CD8-positive, alpha-beta memory T cell (primary cell): ENCODE measurements around the gene RAB6D. TPM values are rescaled to one million over a fixed set of nuclear protein-coding genes. Genes with fewer than 3 reads are reported as not detected.
A peak's percentile ranks its signal among the peaks of the same experiment; 100 is the strongest.
"Not testable (repeated sequence)": the region's sequence is repeated elsewhere in the genome, so short reads cannot be mapped to it uniquely, and the experiment has no call there.

Experiments
- CTCF ChIA-PET: fragments of 350-600 bp; sonication (Branson Sonifier 250); formaldehyde crosslinking; loops from one replicate; lab custom pipeline; 2021; ENCODE audit warnings: antibody characterized with exemption; lab: Charles Lee
- POLR2A ChIA-PET: fragments of 350-600 bp; sonication (Branson Sonifier 250); formaldehyde crosslinking; loops from one replicate; lab custom pipeline; 2021; ENCODE audit warnings: antibody characterized with exemption; lab: Charles Lee
- DNase-seq, 5 donors: peaks; one replicate each; pipeline versions ENCODE4 v3.0.0 to v3.0.0-alpha.2; 2020 to 2022; ENCODE audit warnings: mixed read lengths in 1 of 5
- H3K27ac ChIP-seq: one replicate; pipeline ENCODE4 v1.7.0; 2013; ENCODE audit warnings: low read depth, mild to moderate bottlenecking, low read length, moderate library complexity
- H3K27me3 ChIP-seq: 2 replicates; pipeline ENCODE4 v1.7.0; 2013; ENCODE audit warnings: low read length, mild to moderate bottlenecking; ENCODE audit not compliant: insufficient read depth, poor library complexity, severe bottlenecking
- H3K36me3 ChIP-seq: 2 replicates; pipeline ENCODE4 v1.7.0; 2013; ENCODE audit warnings: mild to moderate bottlenecking, low read length, moderate library complexity; ENCODE audit not compliant: insufficient read depth
- H3K4me1 ChIP-seq: 2 replicates; pipeline ENCODE4 v1.7.0; 2013; ENCODE audit warnings: mild to moderate bottlenecking, low read length, moderate library complexity; ENCODE audit not compliant: insufficient read depth
- H3K4me3 ChIP-seq: 2 replicates; pipeline ENCODE4 v1.7.0; 2013; ENCODE audit warnings: mild to moderate bottlenecking, low read length
- H3K9me3 ChIP-seq: 2 replicates; pipeline ENCODE4 v1.7.0; 2013; ENCODE audit warnings: mild to moderate bottlenecking, low read length
- H3K27ac Mint-ChIP-seq, 8 donors: one replicate each; pipeline ENCODE4 v1.8.0; 2020 to 2021; ENCODE audit warnings: mixed read lengths in 8 of 8, mild to moderate bottlenecking in 6 of 8, inconsistent platforms in 3 of 8, moderate library complexity in 3 of 8
- H3K27me3 Mint-ChIP-seq, 2 donors: one replicate each; pipeline ENCODE4 v1.8.0; 2020 to 2021; ENCODE audit warnings: mixed read lengths in 2 of 2, mild to moderate bottlenecking in 1 of 2, moderate library complexity in 1 of 2
- H3K36me3 Mint-ChIP-seq, 3 donors: one replicate each; pipeline ENCODE4 v1.8.0; 2020 to 2021; ENCODE audit warnings: mixed read lengths in 3 of 3, inconsistent platforms in 1 of 3, mild to moderate bottlenecking in 1 of 3
- H3K4me1 Mint-ChIP-seq, 3 donors: one replicate each; pipeline ENCODE4 v1.8.0; 2020 to 2021; ENCODE audit warnings: mixed read lengths in 3 of 3, inconsistent platforms in 1 of 3, mild to moderate bottlenecking in 1 of 3
- H3K4me3 Mint-ChIP-seq, 7 donors: one replicate each; pipeline ENCODE4 v1.8.0; 2020 to 2021; ENCODE audit warnings: mixed read lengths in 7 of 7, mild to moderate bottlenecking in 6 of 7, moderate library complexity in 4 of 7, inconsistent platforms in 2 of 7
- H3K9me3 Mint-ChIP-seq, 5 donors: one replicate each; pipeline ENCODE4 v1.8.0; 2020 to 2022; ENCODE audit warnings: mixed read lengths in 5 of 5, mild to moderate bottlenecking in 3 of 5, moderate library complexity in 2 of 5, inconsistent platforms in 1 of 5
- polyA plus RNA-seq: library from polyadenylated mRNA; unstranded; fragments of 300-500 nt; fragmentation: Illumina TruSeq; gene quantifications from one replicate; pipeline ENCODE4 v1.2.3, GENCODE V29; 2021
- total RNA-seq, 2 experiments: library from RNA; stranded (reverse); gene quantifications; one replicate each; pipeline ENCODE4 v1.2.3, GENCODE V29; 2021

Gene RAB6D
- total and polyA plus RNA-seq, 3 experiments from 2014 or later, result 0.08 TPM; not detected in 2

GRCh38 chr2:131400441-131400840 is 36.5 kb upstream of the RAB6D start:
- H3K4me3 Mint-ChIP-seq, H3K36me3 Mint-ChIP-seq, H3K9me3 ChIP-seq, H3K4me3 ChIP-seq, DNase-seq, H3K4me1 Mint-ChIP-seq, H3K4me1 ChIP-seq, CTCF ChIA-PET, POLR2A ChIA-PET, H3K27ac Mint-ChIP-seq, H3K27ac ChIP-seq, H3K36me3 ChIP-seq, H3K27me3 ChIP-seq, H3K9me3 Mint-ChIP-seq: not testable (repeated sequence)
- peaks cover 1 to 25% of the 10 kb centered on the region in 2 donors for H3K27me3 Mint-ChIP-seq

GRCh38 chr2:131396209-131396608 is 32.2 kb upstream of the RAB6D start:
- H3K27ac ChIP-seq, H3K36me3 ChIP-seq, H3K27ac Mint-ChIP-seq, H3K4me1 Mint-ChIP-seq, CTCF ChIA-PET, H3K4me1 ChIP-seq, POLR2A ChIA-PET, H3K9me3 Mint-ChIP-seq, H3K27me3 ChIP-seq, DNase-seq, H3K36me3 Mint-ChIP-seq, H3K9me3 ChIP-seq, H3K4me3 ChIP-seq, H3K4me3 Mint-ChIP-seq: not testable (repeated sequence)
- H3K27me3 Mint-ChIP-seq, result peaks cover 1 to 17% of the 10 kb centered on the region in 2 donors

DNA sequence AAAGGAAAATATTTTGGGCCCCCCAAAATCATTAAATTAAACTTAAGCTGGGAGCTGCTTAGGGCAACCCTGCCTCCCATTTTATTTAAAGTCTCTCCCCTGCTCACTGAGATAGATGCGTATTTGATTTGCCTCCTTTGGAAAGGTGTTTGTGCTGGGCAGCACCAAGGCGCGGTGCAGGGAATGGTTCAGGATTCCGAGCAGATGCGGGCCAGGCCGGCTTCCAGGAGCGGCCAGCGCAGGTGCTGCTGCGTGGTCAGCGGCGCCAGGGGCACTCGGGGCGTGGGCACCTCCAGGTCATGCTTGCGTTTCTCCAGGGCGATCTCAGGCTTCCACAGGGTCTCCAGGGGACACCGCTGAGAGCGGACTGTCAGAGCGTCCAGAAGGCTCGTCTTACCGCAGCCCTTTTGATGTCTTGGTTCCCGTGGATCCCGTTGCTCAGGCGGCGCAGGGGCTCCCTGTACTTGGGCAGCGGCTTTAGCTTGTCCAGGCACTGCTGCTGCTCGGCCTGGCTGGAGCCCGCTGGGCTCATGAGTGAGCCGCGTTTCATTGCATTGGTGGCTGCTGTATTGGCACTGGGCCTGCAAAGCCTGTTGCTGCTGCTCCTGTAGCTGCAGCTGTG is 31.2 kb upstream of the RAB6D start:
- H3K36me3 ChIP-seq, CTCF ChIA-PET, H3K27ac ChIP-seq, DNase-seq, H3K36me3 Mint-ChIP-seq, H3K27me3 ChIP-seq, H3K27me3 Mint-ChIP-seq, H3K4me1 Mint-ChIP-seq, H3K4me3 ChIP-seq, H3K9me3 ChIP-seq, POLR2A ChIA-PET, H3K4me3 Mint-ChIP-seq, H3K9me3 Mint-ChIP-seq, H3K4me1 ChIP-seq: not testable (repeated sequence)
- H3K27ac Mint-ChIP-seq, result peak overlapping the region in 1 of 8 donors; percentile 36

DNA sequence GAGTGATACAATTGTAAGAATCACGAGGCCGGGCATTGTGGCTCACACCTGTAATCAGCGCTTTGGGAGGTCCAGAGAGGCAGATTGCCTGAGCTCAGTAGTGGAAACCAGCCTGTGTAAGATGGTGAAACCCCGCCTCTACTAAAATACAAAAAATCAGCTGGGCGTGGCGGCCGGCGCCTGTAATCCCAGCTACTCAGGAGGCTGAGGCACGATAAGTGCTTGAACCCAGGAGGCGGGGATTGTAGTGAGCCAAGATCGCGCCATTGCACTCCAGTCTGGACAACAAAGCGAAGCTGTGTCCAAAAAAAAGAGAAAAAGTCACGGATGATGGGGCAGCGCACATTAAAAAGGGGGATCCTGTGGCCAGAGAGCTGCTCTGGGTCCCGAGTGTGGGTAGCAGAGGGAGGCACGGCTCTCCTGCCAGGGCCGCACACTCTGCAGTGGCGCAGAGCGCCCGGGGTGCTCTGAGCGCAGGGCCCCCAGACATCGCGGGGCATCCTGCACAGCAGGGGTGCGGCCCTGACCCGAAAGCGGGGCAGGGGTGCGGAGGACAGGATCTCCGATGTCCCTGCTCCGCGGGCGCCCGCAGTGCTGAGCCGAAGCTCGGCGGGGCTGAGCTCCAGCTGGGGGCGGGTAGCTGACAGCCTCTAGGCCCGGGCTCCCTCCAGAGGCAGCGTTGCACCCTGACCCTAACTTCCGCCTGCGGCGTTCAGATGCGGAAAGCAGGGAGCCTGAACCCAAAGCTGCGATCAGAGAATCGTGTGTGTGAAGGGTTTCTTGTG is 30.4 kb upstream of the RAB6D start:
- H3K36me3 Mint-ChIP-seq, result no peaks in the 10 kb centered on the region
- no peaks in the 10 kb centered on the region for H3K36me3 ChIP-seq
- no peak overlapping the region for H3K4me3 Mint-ChIP-seq
- DNase-seq, result no peak
- H3K27ac ChIP-seq, result no peak overlapping the region
- ChIA-PET POLR2A (no interaction called here), CTCF (no interaction called here)
- no peaks in the 10 kb centered on the region for H3K4me1 ChIP-seq
- no peaks in the 10 kb centered on the region for H3K4me1 Mint-ChIP-seq
- H3K4me3 ChIP-seq, result no peak overlapping the region
- no peaks in the 10 kb centered on the region for H3K27me3 ChIP-seq
- H3K27ac Mint-ChIP-seq, result no peak overlapping the region
- H3K27me3 Mint-ChIP-seq, result peaks cover 4 to 9% of the 10 kb centered on the region in 2 donors
- H3K9me3 ChIP-seq, result no peaks in the 10 kb centered on the region
- no peaks in the 10 kb centered on the region for H3K9me3 Mint-ChIP-seq

GRCh38 chr2:131391953-131392352 is 28.0 kb upstream of the RAB6D start:
- Mint-ChIP-seq H3K27me3 (peaks cover 7 to 15% of the 10 kb centered on the region in 2 donors), H3K27ac (peak overlapping the region in 1 of 8 donors; percentile 54)
- H3K27ac ChIP-seq, DNase-seq, H3K27me3 ChIP-seq, H3K4me3 ChIP-seq, H3K36me3 Mint-ChIP-seq, POLR2A ChIA-PET, H3K36me3 ChIP-seq, H3K4me3 Mint-ChIP-seq, H3K4me1 Mint-ChIP-seq, H3K9me3 Mint-ChIP-seq, CTCF ChIA-PET, H3K4me1 ChIP-seq, H3K9me3 ChIP-seq: not testable (repeated sequence)

DNA sequence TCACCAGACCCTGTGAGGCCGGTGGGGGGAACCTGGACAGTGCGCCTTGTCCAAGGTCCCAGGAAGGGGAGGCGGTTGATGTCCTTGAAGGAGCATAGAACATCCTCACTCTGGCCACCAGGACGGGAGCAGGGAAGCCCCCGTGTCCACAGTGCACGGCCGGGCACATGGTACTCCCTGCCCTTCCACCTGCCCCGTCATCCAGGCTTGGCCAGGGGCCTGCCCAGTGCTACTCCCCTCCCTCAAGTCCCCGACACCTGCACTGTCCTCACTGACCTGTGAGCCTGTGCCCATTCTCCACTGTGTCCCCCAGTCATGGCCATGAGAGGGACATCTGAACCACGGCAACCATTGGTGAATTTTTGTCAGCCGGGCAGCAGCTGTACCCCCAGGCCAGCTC is 27.5 kb upstream of the RAB6D start:
- H3K36me3 Mint-ChIP-seq, POLR2A ChIA-PET, H3K9me3 Mint-ChIP-seq: not testable (repeated sequence)

DNA sequence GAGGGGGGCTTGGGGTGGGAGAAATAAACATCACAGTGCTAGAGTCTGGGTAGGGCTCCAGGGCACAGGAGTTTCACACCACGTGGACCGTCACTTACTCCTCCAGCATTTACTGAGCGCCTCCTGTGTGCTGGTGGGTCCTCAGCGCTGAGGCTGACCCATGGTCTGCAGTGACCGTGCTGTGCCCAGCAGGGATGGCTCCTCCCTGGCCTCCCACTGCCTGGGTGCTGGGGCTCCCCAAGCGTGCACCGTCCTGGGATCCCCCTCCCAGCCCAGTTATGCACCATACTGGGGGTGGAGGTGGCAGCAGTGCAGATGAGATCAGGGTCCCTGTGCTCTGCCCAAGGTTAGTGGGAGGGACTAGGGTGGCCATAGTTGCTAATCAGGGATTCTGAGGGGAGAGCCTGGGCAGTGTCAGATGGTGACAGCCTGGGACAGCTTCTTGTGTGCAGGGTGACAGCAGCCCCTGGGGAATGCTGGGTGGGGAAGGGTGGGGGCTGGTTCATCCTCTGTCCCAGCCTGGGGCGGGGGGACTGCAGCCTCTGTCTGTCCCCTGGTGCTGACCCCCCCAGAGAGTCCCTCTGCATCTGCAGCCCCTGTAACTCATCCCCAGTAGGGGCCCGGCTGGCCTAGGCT is 26.6 kb upstream of the RAB6D start:
- H3K27ac ChIP-seq, H3K9me3 Mint-ChIP-seq, H3K36me3 Mint-ChIP-seq, H3K36me3 ChIP-seq, H3K4me3 Mint-ChIP-seq, CTCF ChIA-PET, H3K27ac Mint-ChIP-seq, H3K9me3 ChIP-seq, DNase-seq, H3K4me1 Mint-ChIP-seq, H3K4me3 ChIP-seq, H3K4me1 ChIP-seq, POLR2A ChIA-PET, H3K27me3 ChIP-seq: not testable (repeated sequence)
- peaks cover 6 to 15% of the 10 kb centered on the region in 2 donors for H3K27me3 Mint-ChIP-seq

More for the DNA sequence above, 27.5 kb upstream of the RAB6D start:
- H3K9me3 ChIP-seq, H3K4me3 Mint-ChIP-seq, H3K36me3 ChIP-seq, H3K27me3 ChIP-seq, H3K4me3 ChIP-seq, CTCF ChIA-PET, H3K27ac ChIP-seq, H3K4me1 ChIP-seq, H3K4me1 Mint-ChIP-seq, DNase-seq: not testable (repeated sequence)
- Mint-ChIP-seq H3K27me3 (peaks cover 7 to 15% of the 10 kb centered on the region in 2 donors), H3K27ac (peak overlapping the region in 1 of 8 donors; percentile 54)

DNA sequence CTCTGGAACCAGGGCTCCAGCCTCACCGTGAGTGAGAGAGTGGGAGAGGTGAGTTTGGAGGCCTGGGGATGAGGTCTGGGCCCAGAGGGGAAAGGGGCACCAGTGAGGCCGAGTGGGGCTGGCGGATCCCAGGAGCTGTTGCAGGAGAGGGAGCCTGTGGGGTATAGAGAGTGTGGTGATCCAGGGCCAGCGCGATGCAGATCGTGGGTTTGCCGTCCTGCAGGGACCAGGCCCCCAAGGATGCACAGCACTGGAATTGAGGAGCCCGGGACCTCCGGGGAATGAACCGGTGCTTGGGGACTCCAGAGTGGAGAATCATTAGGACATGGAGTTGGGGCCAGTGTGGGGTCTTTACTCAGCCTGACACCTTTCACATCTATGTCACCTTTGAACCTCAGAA is 25.7 kb upstream of the RAB6D start:
- no peaks in the 10 kb centered on the region for H3K9me3 Mint-ChIP-seq
- ChIA-PET POLR2A (no interaction called here), CTCF (no interaction called here)
- no peak overlapping the region for H3K27ac Mint-ChIP-seq
- no peaks in the 10 kb centered on the region for H3K9me3 ChIP-seq
- no peak for DNase-seq
- no peak overlapping the region for H3K27ac ChIP-seq
- H3K4me1 ChIP-seq, result no peaks in the 10 kb centered on the region
- no peak overlapping the region for H3K4me3 Mint-ChIP-seq
- no peaks in the 10 kb centered on the region for H3K36me3 Mint-ChIP-seq
- no peaks in the 10 kb centered on the region for H3K27me3 ChIP-seq
- H3K36me3 ChIP-seq, result no peaks in the 10 kb centered on the region
- no peaks in the 10 kb centered on the region for H3K4me1 Mint-ChIP-seq
- no peak overlapping the region for H3K4me3 ChIP-seq
- H3K27me3 Mint-ChIP-seq, result peaks cover 6 to 15% of the 10 kb centered on the region in 2 donors
